Panc1 (cell line): Measurements from ENCODE around the gene OPTN.

Experiments used
- TF ChIP-seq, protein P1 (sequence below): fragments of 450-650 bp; IDR thresholded peaks from 2 replicates; pipeline ENCODE4 v1.5.1; 2017; ENCODE audit warnings: mild to moderate bottlenecking
- TF ChIP-seq, protein P2 (sequence below), 2 experiments: IDR thresholded peaks; 2 replicates each; pipeline ENCODE4 v1.6.1; 2011 to 2012; ENCODE audit warnings: low read depth in 2 of 2, control low read depth in 1 of 2, low read length in 1 of 2, mild to moderate bottlenecking in 1 of 2, moderate library complexity in 1 of 2; ENCODE audit not compliant: insufficient read depth in 1 of 2

- TF ChIP-seq, protein P1, sequence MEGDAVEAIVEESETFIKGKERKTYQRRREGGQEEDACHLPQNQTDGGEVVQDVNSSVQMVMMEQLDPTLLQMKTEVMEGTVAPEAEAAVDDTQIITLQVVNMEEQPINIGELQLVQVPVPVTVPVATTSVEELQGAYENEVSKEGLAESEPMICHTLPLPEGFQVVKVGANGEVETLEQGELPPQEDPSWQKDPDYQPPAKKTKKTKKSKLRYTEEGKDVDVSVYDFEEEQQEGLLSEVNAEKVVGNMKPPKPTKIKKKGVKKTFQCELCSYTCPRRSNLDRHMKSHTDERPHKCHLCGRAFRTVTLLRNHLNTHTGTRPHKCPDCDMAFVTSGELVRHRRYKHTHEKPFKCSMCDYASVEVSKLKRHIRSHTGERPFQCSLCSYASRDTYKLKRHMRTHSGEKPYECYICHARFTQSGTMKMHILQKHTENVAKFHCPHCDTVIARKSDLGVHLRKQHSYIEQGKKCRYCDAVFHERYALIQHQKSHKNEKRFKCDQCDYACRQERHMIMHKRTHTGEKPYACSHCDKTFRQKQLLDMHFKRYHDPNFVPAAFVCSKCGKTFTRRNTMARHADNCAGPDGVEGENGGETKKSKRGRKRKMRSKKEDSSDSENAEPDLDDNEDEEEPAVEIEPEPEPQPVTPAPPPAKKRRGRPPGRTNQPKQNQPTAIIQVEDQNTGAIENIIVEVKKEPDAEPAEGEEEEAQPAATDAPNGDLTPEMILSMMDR = no peak
- TF ChIP-seq, protein P2, sequence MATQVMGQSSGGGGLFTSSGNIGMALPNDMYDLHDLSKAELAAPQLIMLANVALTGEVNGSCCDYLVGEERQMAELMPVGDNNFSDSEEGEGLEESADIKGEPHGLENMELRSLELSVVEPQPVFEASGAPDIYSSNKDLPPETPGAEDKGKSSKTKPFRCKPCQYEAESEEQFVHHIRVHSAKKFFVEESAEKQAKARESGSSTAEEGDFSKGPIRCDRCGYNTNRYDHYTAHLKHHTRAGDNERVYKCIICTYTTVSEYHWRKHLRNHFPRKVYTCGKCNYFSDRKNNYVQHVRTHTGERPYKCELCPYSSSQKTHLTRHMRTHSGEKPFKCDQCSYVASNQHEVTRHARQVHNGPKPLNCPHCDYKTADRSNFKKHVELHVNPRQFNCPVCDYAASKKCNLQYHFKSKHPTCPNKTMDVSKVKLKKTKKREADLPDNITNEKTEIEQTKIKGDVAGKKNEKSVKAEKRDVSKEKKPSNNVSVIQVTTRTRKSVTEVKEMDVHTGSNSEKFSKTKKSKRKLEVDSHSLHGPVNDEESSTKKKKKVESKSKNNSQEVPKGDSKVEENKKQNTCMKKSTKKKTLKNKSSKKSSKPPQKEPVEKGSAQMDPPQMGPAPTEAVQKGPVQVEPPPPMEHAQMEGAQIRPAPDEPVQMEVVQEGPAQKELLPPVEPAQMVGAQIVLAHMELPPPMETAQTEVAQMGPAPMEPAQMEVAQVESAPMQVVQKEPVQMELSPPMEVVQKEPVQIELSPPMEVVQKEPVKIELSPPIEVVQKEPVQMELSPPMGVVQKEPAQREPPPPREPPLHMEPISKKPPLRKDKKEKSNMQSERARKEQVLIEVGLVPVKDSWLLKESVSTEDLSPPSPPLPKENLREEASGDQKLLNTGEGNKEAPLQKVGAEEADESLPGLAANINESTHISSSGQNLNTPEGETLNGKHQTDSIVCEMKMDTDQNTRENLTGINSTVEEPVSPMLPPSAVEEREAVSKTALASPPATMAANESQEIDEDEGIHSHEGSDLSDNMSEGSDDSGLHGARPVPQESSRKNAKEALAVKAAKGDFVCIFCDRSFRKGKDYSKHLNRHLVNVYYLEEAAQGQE (IDR thresholded peaks at IDR 0.05; ENCODE audit: insufficient read depth in 1 of 2, low read depth in 2 of 2, low read length in 1 of 2) = no peak
Measured at GRCh38 chr10:13079776-13080050, 20.2 kb upstream of the OPTN start.
